Neural progenitor cell (in vitro differentiated cells): ENCODE results near the gene RIMKLA.

Experiments
- EZH2 ChIP-seq: fragments of 200-600 bp; sonication (generic); IDR thresholded peaks from 2 replicates; pipeline ENCODE4 v1.6.1; 2017; ENCODE audit warnings: antibody characterized with exemption, mild to moderate bottlenecking, moderate library complexity
- TF ChIP-seq, protein P1 (sequence below): fragments of 200-600 bp; sonication (generic); IDR thresholded peaks from 2 replicates; pipeline ENCODE4 v1.5.1; 2017; ENCODE audit warnings: antibody characterized with exemption, mild to moderate bottlenecking

DNA sequence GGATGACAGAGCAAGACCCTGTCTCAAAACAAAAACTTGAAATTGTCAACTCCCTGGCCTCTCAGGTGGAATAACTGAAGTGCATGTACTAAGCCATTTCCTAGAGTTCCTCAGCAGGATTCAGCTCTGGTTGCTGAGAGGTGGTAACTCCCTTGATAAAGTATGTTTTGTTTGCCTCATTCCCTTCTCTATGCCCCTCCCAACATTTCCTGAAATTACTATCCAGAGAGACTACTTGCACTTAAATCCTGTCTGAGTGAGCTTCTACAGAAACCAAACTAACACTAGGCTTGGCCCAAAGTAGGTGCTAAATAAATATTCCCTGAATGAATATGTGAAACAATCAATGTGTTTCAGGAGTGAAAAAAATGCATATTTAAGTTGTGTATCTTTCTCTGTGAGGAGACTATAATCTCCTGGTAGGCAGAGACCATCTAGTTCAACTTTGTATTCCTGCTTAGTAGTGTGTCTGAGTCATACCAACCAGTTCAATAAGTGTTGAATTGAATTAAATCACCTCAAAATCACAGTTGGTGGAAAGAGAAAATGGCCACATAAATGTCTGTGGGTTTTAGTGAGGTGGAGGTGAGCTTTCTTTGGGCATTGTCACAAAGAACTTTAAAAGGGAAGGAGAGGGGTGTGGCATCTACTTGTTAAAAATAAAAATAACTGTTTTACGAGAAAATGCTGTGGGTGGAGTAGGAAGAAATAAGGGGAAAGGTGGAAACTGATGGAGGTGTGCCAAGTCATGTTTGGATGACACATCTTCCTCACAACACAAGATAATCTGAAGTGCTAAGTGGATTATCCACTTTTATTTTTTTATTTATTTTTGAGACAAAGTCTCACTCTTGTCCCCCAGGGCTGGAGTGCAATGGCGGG is 12.6 kb downstream of the RIMKLA start:
- TF ChIP-seq, protein P1, sequence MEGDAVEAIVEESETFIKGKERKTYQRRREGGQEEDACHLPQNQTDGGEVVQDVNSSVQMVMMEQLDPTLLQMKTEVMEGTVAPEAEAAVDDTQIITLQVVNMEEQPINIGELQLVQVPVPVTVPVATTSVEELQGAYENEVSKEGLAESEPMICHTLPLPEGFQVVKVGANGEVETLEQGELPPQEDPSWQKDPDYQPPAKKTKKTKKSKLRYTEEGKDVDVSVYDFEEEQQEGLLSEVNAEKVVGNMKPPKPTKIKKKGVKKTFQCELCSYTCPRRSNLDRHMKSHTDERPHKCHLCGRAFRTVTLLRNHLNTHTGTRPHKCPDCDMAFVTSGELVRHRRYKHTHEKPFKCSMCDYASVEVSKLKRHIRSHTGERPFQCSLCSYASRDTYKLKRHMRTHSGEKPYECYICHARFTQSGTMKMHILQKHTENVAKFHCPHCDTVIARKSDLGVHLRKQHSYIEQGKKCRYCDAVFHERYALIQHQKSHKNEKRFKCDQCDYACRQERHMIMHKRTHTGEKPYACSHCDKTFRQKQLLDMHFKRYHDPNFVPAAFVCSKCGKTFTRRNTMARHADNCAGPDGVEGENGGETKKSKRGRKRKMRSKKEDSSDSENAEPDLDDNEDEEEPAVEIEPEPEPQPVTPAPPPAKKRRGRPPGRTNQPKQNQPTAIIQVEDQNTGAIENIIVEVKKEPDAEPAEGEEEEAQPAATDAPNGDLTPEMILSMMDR, result no peak
- no peak for TF ChIP-seq EZH2
